Stimulated activated CD4-positive, alpha-beta T cell treated with anti-CD3 and anti-CD28 coated beads, Interleukin-12 subunit alpha, Interleukin-12 subunit beta, amount 100 ng/mL, for 24 hours (primary cell): ENCODE data around the gene LHX8.
"Not testable (repeated sequence)": the region's sequence is repeated elsewhere in the genome, so short reads cannot be mapped to it uniquely, and the experiment has no call there.

Experiments
- DNase-seq, 2 experiments: peaks; one replicate each; pipeline ENCODE4 v3.0.0-alpha.2; 2020; ENCODE audit warnings: low read depth in 2 of 2

Gene LHX8

GRCh38 chr1:75133750-75134646 lies at the start of gene LHX8:
Gene LHX8 (plus strand): TSS chr1:75134388. CDS start chr1:75136615, 2,227 bp downstream.
- DNase-seq: no peak

GRCh38 chr1:75085931-75086330 lies 48.3 kb upstream of the LHX8 start:
- DNase-seq: no peak

- no peak for DNase-seq
Measured at GRCh38 chr1:75087278-75087677, 46.9 kb upstream of the LHX8 start.

GRCh38 chr1:75092141-75092540 lies 42.0 kb upstream of the LHX8 start:
- no peak for DNase-seq

GRCh38 chr1:75097654-75098053 lies 36.5 kb upstream of the LHX8 start:
- no peak for DNase-seq

GRCh38 chr1:75099581-75099980 lies 34.6 kb upstream of the LHX8 start:
- DNase-seq: no peak

- DNase-seq: no peak
Measured at GRCh38 chr1:75100481-75101092, 33.6 kb upstream of the LHX8 start.

- DNase-seq: not testable (repeated sequence)
Measured at GRCh38 chr1:75112362-75112951, 21.7 kb upstream of the LHX8 start.

GRCh38 chr1:75115654-75116053 lies 18.5 kb upstream of the LHX8 start:
- DNase-seq: no peak

GRCh38 chr1:75123756-75124155 lies 10.4 kb upstream of the LHX8 start:
- DNase-seq: no peak

- no peak for DNase-seq
Measured at GRCh38 chr1:75124510-75124909, 9.7 kb upstream of the LHX8 start.

GRCh38 chr1:75125161-75125726 lies 8.9 kb upstream of the LHX8 start:
- DNase-seq: no peak

- DNase-seq: no peak
Measured at GRCh38 chr1:75126611-75127101, 7.5 kb upstream of the LHX8 start.

- DNase-seq: no peak
Measured at GRCh38 chr1:75127916-75128717, 6.1 kb upstream of the LHX8 start.

GRCh38 chr1:75129660-75129982 lies 4.6 kb upstream of the LHX8 start:
- DNase-seq: no peak

- no peak for DNase-seq
Measured at GRCh38 chr1:75129983-75130789, 4.0 kb upstream of the LHX8 start.

GRCh38 chr1:75130865-75131564 lies 3.2 kb upstream of the LHX8 start:
- DNase-seq: no peak

GRCh38 chr1:75131565-75132241 lies 2.5 kb upstream of the LHX8 start:
- no peak for DNase-seq

- no peak for DNase-seq
Measured at GRCh38 chr1:75132242-75132811, 1.9 kb upstream of the LHX8 start.
